ENCODE measurements around the gene BATF3.

GRCh38 chr1:212684076-212684475 lies 15.6 kb downstream of the BATF3 start:
- TF ChIP-seq CBFB (CRISPR knock-in tag; IDR thresholded peaks at IDR 0.05; ENCODE audit: low read depth) (no peak), CTCF (IDR thresholded peaks at IDR 0.05) (no peak), AFF4 (CRISPR knock-in tag; IDR thresholded peaks at IDR 0.05; ENCODE audit: borderline replicate concordance) (no peak), CDX4 (CRISPR knock-in tag; IDR thresholded peaks at IDR 0.05; ENCODE audit: borderline replicate concordance) (no peak), USF1 (CRISPR knock-in tag; IDR thresholded peaks at IDR 0.05) (no peak), SP1 (CRISPR knock-in tag; conservative IDR thresholded peaks at IDR 0.05) (no peak), NR2C2 (CRISPR knock-in tag; IDR thresholded peaks at IDR 0.05) (no peak), CREM (CRISPR knock-in tag; IDR thresholded peaks at IDR 0.05) (no peak), ZNF263 (CRISPR knock-in tag; IDR thresholded peaks at IDR 0.05; ENCODE audit: low read depth) (no peak), JUN (CRISPR knock-in tag; IDR thresholded peaks at IDR 0.05) (no peak)
